Effector memory CD4-positive, alpha-beta T cell (primary cell): ENCODE measurements around the gene ROBO4.

Experiments used
- DNase-seq, 3 donors: peaks; one replicate each; pipeline ENCODE4 v3.0.0-alpha.2; 2020
- H3K27ac ChIP-seq: 2 replicates; pipeline ENCODE4 v1.7.0; 2013; ENCODE audit warnings: mild to moderate bottlenecking, low read length, moderate library complexity; ENCODE audit not compliant: insufficient read depth, poor library complexity, severe bottlenecking
- H3K27me3 ChIP-seq: replicated peaks from 2 replicates; pipeline ENCODE4 v1.7.0; 2013; ENCODE audit warnings: mild to moderate bottlenecking, low read length; ENCODE audit not compliant: insufficient read depth, control insufficient read depth, poor library complexity, severe bottlenecking
- H3K36me3 ChIP-seq: 2 replicates; pipeline ENCODE4 v1.7.0; 2013; ENCODE audit warnings: mild to moderate bottlenecking, low read length, moderate library complexity; ENCODE audit not compliant: control insufficient read depth, insufficient read depth
- H3K4me1 ChIP-seq: 2 replicates; pipeline ENCODE4 v1.7.0; 2013; ENCODE audit warnings: low read length, mild to moderate bottlenecking; ENCODE audit not compliant: control insufficient read depth, insufficient read depth, poor library complexity, severe bottlenecking
- H3K4me3 ChIP-seq: 2 replicates; pipeline ENCODE4 v1.7.0; 2013; ENCODE audit warnings: low read length, low read depth, mild to moderate bottlenecking; ENCODE audit not compliant: insufficient read depth, poor library complexity, severe bottlenecking
- H3K9me3 ChIP-seq: 2 replicates; pipeline ENCODE4 v1.7.0; 2013; ENCODE audit warnings: mild to moderate bottlenecking, low read length, moderate library complexity; ENCODE audit not compliant: control insufficient read depth

Gene ROBO4

GRCh38 chr11:124890151-124890550 lies 7.5 kb downstream of the ROBO4 start:
- H3K9me3 ChIP-seq: no peaks in the 10 kb centered on the region
- H3K27me3 ChIP-seq: no peaks in the 10 kb centered on the region
- H3K27ac ChIP-seq: no peak overlapping the region
- no peak overlapping the region for H3K4me3 ChIP-seq
- H3K36me3 ChIP-seq: no peaks in the 10 kb centered on the region
- H3K4me1 ChIP-seq: no peaks in the 10 kb centered on the region
- DNase-seq: no peak

GRCh38 chr11:124889191-124890091 lies 8.2 kb downstream of the ROBO4 start:
- Histone ChIP-seq H3K9me3 (no peaks in the 10 kb centered on the region), H3K4me3 (no peak overlapping the region), H3K27ac (no peak overlapping the region), H3K36me3 (no peaks in the 10 kb centered on the region), H3K27me3 (no peaks in the 10 kb centered on the region), H3K4me1 (no peaks in the 10 kb centered on the region)
- DNase-seq: no peak

- no peaks in the 10 kb centered on the region for H3K36me3 ChIP-seq
Observed at GRCh38 chr11:124887667-124888013, 10.0 kb downstream of the ROBO4 start.

GRCh38 chr11:124886978-124887666 lies 10.5 kb downstream of the ROBO4 start:
- no peak overlapping the region for H3K27ac ChIP-seq
- H3K4me1 ChIP-seq: no peaks in the 10 kb centered on the region
- no peaks in the 10 kb centered on the region for H3K27me3 ChIP-seq
- H3K4me3 ChIP-seq: no peak overlapping the region
- H3K9me3 ChIP-seq: no peaks in the 10 kb centered on the region
- DNase-seq: no peak
- H3K36me3 ChIP-seq: no peaks in the 10 kb centered on the region

More at GRCh38 chr11:124887667-124888013, 10.0 kb downstream of the ROBO4 start:
- Histone ChIP-seq H3K4me3 (no peak overlapping the region), H3K27ac (no peak overlapping the region), H3K9me3 (no peaks in the 10 kb centered on the region), H3K27me3 (no peaks in the 10 kb centered on the region), H3K4me1 (no peaks in the 10 kb centered on the region)
- no peak for DNase-seq

GRCh38 chr11:124886476-124886875 lies 11.2 kb downstream of the ROBO4 start:
- H3K27ac ChIP-seq: no peak overlapping the region
- H3K36me3 ChIP-seq: no peaks in the 10 kb centered on the region
- no peaks in the 10 kb centered on the region for H3K9me3 ChIP-seq
- no peak for DNase-seq
- no peaks in the 10 kb centered on the region for H3K27me3 ChIP-seq
- H3K4me1 ChIP-seq: no peaks in the 10 kb centered on the region
- no peak overlapping the region for H3K4me3 ChIP-seq

- no peaks in the 10 kb centered on the region for H3K27me3 ChIP-seq
- no peak overlapping the region for H3K4me3 ChIP-seq
- no peaks in the 10 kb centered on the region for H3K4me1 ChIP-seq
- H3K27ac ChIP-seq: no peak overlapping the region
- no peaks in the 10 kb centered on the region for H3K36me3 ChIP-seq
- DNase-seq: no peak
- H3K9me3 ChIP-seq: no peaks in the 10 kb centered on the region
Observed at GRCh38 chr11:124884869-124885479, 12.7 kb downstream of the ROBO4 start.

- Histone ChIP-seq H3K27me3 (no peaks in the 10 kb centered on the region), H3K9me3 (no peaks in the 10 kb centered on the region), H3K4me3 (no peak overlapping the region), H3K27ac (no peak overlapping the region), H3K36me3 (no peaks in the 10 kb centered on the region), H3K4me1 (no peaks in the 10 kb centered on the region)
- DNase-seq: no peak
Observed at GRCh38 chr11:124884340-124884739, 13.3 kb downstream of the ROBO4 start.

GRCh38 chr11:124882339-124883071 lies 15.2 kb downstream of the ROBO4 start:
- DNase-seq: no peak
- Histone ChIP-seq H3K36me3 (no peaks in the 10 kb centered on the region), H3K9me3 (no peaks in the 10 kb centered on the region), H3K4me1 (no peaks in the 10 kb centered on the region), H3K27ac (no peak overlapping the region), H3K4me3 (no peak overlapping the region), H3K27me3 (no peaks in the 10 kb centered on the region)

GRCh38 chr11:124880958-124881357 lies 16.7 kb downstream of the ROBO4 start:
- no peak for DNase-seq
- no peak overlapping the region for H3K27ac ChIP-seq
- no peak overlapping the region for H3K4me3 ChIP-seq
- H3K4me1 ChIP-seq: peaks cover 11% of the 10 kb centered on the region
- H3K36me3 ChIP-seq: no peaks in the 10 kb centered on the region
- H3K9me3 ChIP-seq: no peaks in the 10 kb centered on the region
- no peaks in the 10 kb centered on the region for H3K27me3 ChIP-seq
